ENCODE data around the gene ACOT11.

- TF ChIP-seq CTCF (conservative IDR thresholded peaks at IDR 0.05) (no peak), EZH2 (IDR thresholded peaks at IDR 0.05; ENCODE audit: low read depth) (no peak)
Observed at GRCh38 chr1:54537611-54538010, 10.4 kb upstream of the ACOT11 start.

Measured in PC-9 (cell line).